HFF-Myc (cell line): ENCODE measurements around the gene SCN7A.

ENCODE experiments used
- DNase-seq: peaks from one replicate; pipeline ENCODE4 v3.0.0-alpha.2; 2011; ENCODE audit warnings: low read depth; ENCODE audit errors: extremely low read depth
- H3K4me3 ChIP-seq: replicated peaks from 2 replicates; pipeline ENCODE4 v1.5.1; 2011; ENCODE audit warnings: low read depth, mild to moderate bottlenecking, control low read depth, low read length
- TF ChIP-seq, protein P1 (sequence below): IDR thresholded peaks from 2 replicates; pipeline ENCODE4 v1.5.1; 2012; ENCODE audit warnings: mild to moderate bottlenecking, low read depth, low read length, control low read depth; ENCODE audit errors: missing control alignments

Gene SCN7A

DNA sequence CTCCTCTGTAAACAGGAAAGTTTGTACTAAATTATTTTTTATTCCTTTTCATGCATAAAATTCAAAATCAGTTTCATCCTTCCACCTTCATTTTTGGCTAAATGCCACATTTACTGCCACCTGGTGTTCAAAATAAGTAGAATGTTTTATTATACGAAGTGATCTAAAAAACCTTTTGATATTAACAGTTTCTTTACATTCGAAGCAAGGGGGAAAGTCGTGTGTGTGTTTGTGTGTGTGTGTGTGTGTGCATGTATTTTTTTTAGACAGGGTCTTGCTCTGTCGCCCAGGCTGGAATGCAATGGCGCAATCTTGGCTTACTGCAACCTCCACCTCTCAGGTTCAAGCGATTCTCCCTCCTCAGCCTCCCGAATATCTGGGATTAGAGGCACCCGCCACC is 109.3 kb downstream of the SCN7A start:
- no peak overlapping the region for H3K4me3 ChIP-seq
- no peak for DNase-seq
- TF ChIP-seq, protein P1, sequence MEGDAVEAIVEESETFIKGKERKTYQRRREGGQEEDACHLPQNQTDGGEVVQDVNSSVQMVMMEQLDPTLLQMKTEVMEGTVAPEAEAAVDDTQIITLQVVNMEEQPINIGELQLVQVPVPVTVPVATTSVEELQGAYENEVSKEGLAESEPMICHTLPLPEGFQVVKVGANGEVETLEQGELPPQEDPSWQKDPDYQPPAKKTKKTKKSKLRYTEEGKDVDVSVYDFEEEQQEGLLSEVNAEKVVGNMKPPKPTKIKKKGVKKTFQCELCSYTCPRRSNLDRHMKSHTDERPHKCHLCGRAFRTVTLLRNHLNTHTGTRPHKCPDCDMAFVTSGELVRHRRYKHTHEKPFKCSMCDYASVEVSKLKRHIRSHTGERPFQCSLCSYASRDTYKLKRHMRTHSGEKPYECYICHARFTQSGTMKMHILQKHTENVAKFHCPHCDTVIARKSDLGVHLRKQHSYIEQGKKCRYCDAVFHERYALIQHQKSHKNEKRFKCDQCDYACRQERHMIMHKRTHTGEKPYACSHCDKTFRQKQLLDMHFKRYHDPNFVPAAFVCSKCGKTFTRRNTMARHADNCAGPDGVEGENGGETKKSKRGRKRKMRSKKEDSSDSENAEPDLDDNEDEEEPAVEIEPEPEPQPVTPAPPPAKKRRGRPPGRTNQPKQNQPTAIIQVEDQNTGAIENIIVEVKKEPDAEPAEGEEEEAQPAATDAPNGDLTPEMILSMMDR, result peak; percentile 29

DNA sequence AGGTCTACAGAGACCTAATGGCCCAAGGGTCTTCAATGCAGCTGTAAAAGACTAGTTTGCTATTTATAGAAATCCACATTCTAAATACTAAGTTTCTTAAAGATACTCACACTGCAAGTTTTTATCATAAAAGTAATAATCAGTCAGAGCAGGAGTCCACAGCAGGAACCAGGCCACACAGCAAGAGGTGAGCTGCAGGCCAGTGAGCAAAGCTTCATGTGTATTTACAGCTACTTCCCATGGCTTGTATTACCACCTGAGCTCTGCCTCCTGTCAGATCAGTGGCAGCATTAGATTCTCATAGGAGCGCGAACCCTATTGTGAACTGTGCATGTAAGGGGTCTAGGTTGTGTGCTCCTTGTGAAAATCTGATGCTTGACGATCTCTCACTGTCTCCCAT is 111.6 kb downstream of the SCN7A start:
- no peak overlapping the region for H3K4me3 ChIP-seq
- TF ChIP-seq, protein P1, result no peak
- DNase-seq, result no peak

DNA sequence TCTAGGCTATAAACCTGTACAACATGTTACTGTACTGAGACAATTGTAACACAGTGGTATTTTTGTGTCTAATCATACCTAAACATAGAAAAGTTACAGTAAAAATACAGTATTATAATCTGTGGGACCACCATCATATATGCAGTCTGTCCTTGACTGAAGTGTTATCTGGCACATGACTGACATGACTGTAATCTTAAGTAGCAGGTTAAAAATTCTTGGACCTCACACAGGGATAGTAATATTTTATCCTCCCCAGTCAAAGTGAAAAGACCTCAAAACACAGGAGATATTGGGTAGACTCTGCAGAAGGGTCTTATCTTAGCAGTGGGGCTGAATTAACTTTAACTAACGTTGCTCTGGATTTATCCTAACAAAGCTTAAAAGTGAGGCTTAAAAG is 113.4 kb downstream of the SCN7A start:
- TF ChIP-seq, protein P1, result no peak
- no peak for DNase-seq
- no peak overlapping the region for H3K4me3 ChIP-seq

DNA sequence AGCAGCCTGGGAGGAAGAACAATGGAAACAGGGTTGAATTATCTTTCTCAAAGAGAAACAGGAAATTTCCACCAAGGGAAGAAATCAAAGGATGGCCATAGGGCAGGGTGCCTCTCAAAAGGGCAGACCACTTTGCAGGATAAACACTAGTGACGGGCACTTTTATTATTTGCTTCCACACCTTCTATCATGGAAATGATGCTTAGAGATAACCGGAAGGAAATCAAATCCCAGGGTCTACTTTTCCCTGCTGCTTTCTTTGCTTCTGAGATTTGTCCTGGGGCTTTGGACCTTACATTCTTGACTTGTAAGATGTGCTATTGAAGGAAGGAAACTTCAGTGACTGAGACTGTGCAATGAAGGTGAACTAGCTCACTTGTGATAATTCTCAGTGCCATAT is 117.2 kb downstream of the SCN7A start:
- TF ChIP-seq, protein P1, result no peak
- DNase-seq, result no peak
- peak overlapping the region; percentile 68 for H3K4me3 ChIP-seq

DNA sequence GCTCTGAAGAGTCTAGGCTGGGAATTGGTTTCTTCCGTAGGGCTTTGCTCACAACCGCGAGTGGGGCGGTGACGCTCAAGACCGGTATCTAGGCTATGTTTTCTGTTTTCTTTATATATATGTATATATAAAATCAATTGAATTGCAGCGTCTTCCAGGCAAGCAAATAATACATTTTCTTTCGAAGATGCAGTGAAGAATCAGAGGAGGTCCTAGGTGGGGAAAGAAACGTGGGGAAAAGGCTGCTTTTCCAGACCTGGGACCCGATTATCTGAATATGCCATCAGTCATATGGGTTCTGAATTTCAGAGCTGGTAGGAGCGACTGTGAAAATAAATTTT is 117.6 kb downstream of the SCN7A start:
- TF ChIP-seq, protein P1, result no peak
- DNase-seq, result no peak
- peak overlapping the region; percentile 68 for H3K4me3 ChIP-seq

DNA sequence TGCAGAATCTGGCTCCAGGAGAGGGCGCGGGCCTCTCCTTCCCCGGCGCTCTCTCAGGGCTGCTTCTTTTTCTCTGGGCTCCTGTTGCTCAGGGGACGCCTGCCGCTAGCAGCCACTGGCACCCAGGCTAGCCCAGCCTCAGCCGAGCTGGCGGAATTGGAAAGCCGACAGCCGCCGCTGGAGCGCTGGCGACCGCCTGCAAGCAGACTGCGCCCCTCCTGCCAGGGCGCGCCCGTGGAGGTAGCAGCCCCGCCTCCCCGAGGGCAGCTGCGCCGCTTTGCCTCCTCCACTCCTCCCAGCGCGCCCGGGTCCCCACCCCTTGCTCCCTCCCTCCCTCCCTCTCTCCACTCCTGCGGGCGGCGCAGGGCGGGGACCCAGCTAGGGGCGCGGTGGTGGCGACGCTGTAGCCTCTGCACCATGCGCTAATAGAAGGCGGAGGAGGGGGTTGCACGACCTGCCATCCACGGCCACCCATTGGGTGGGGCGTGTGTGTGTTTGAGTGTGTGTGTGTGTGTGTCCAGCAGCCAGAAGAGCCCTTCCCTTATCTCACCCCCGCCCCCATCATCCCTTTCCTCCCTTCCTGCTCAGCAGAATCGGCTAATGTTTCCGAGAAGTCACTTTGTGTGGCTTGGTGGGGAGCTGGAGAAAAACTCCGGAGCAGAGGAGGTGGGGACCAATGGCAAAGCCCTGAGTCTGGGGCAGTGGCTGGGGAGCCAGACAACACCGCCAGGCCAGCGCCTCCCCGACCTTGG is 118.1 kb downstream of the SCN7A start, which contains the start of gene SCN9A:
TSS of gene SCN9A (minus strand) at position 209 of the 752 bp plus-strand sequence. CDS start 64,188 bp downstream, outside the sequence.
- peak within 1 kb of the TSS; percentile 68 for H3K4me3 ChIP-seq
- DNase-seq, result no peak
- TF ChIP-seq, protein P1, result peak; percentile 3
